Glomerular endothelial cell (primary cell): ENCODE data around the gene TTLL5. TPM values are rescaled to one million over a fixed set of nuclear protein-coding genes. Genes with fewer than 3 reads are reported as not detected.
A peak's percentile ranks its signal among the peaks of the same experiment; 100 is the strongest.
"Not testable (repeated sequence)": the region's sequence is repeated elsewhere in the genome, so short reads cannot be mapped to it uniquely, and the experiment has no call there.

ENCODE experiments used
- DNase-seq: peaks from one replicate; pipeline ENCODE4 v3.0.0-alpha.2; 2011; ENCODE audit warnings: low read depth, low spot score; ENCODE audit errors: extremely low read depth
- total RNA-seq: library from RNA; depleted of rRNA; stranded (reverse); fragments of >200 nt; gene quantifications from 2 replicates; pipeline ENCODE4 v1.2.3, GENCODE V29; 2015

Gene TTLL5
- total RNA-seq, 1 donor from 2014 or later: 59.5 TPM

GRCh38 chr14:75905147-75905904 is 244.3 kb downstream of the TTLL5 start:
- no peak for DNase-seq

GRCh38 chr14:75906228-75906627 is 245.2 kb downstream of the TTLL5 start:
- no peak for DNase-seq

GRCh38 chr14:75906680-75907280 is 245.7 kb downstream of the TTLL5 start:
- peak; percentile 31 for DNase-seq

- no peak for DNase-seq
These were observed 246.8 kb downstream of the TTLL5 start for GRCh38 chr14:75907756-75908359.

- no peak for DNase-seq
These were observed 248.6 kb downstream of the TTLL5 start for GRCh38 chr14:75909630-75910029.

- DNase-seq: no peak
These were observed 249.0 kb downstream of the TTLL5 start for GRCh38 chr14:75910048-75910447.

- no peak for DNase-seq
These were observed 250.8 kb downstream of the TTLL5 start for GRCh38 chr14:75911883-75912282.

- DNase-seq: no peak
These were observed 252.1 kb downstream of the TTLL5 start for GRCh38 chr14:75913183-75913582.

GRCh38 chr14:75915045-75915444 is 254.0 kb downstream of the TTLL5 start:
- DNase-seq: no peak

GRCh38 chr14:75917322-75917945 is 256.4 kb downstream of the TTLL5 start:
- no peak for DNase-seq

- DNase-seq: no peak
These were observed 256.9 kb downstream of the TTLL5 start for GRCh38 chr14:75917946-75918335.

- DNase-seq: not testable (repeated sequence)
These were observed 259.4 kb downstream of the TTLL5 start for GRCh38 chr14:75920421-75920820.

- not testable (repeated sequence) for DNase-seq
These were observed 264.2 kb downstream of the TTLL5 start for GRCh38 chr14:75925141-75925840.

GRCh38 chr14:75926431-75927115 is 265.5 kb downstream of the TTLL5 start:
- no peak for DNase-seq

GRCh38 chr14:75927564-75928087 is 266.6 kb downstream of the TTLL5 start:
- no peak for DNase-seq

GRCh38 chr14:75928690-75929181 is 267.7 kb downstream of the TTLL5 start:
- DNase-seq: no peak

GRCh38 chr14:75933712-75934296 is 272.8 kb downstream of the TTLL5 start:
- no peak for DNase-seq

- DNase-seq: no peak
These were observed 274.1 kb downstream of the TTLL5 start for GRCh38 chr14:75934998-75935628.

- DNase-seq: no peak
These were observed 278.2 kb downstream of the TTLL5 start for GRCh38 chr14:75939200-75939599.
